SH-SY5Y (cell line): ENCODE measurements around the gene MIER2.

Source experiments
- GATA2 ChIP-seq: IDR thresholded peaks from 2 replicates; pipeline ENCODE4 v1.6.1; 2011; ENCODE audit warnings: mild to moderate bottlenecking, low read depth, low read length
- GATA3 ChIP-seq: IDR thresholded peaks from 2 replicates; pipeline ENCODE4 v1.6.1; 2011; ENCODE audit warnings: low read depth, mild to moderate bottlenecking, low read length, moderate library complexity

GRCh38 chr19:309206-309565, 35.4 kb downstream of the MIER2 start:
- TF ChIP-seq GATA2 = no peak
- no peak for TF ChIP-seq GATA3
